ENCODE results near the gene MACF1.

- TF ChIP-seq CTCF (IDR thresholded peaks at IDR 0.05) (no peak), POLR2A (IDR thresholded peaks at IDR 0.05) (no peak)
Measured at GRCh38 chr1:39379187-39379586, 174.7 kb downstream of the MACF1 start.
